HepG2 (cell line): Measurements from ENCODE around the gene TRIM3. TPM values are rescaled to one million over a fixed set of nuclear protein-coding genes. Genes with fewer than 3 reads are reported as not detected.

Experiments
- ATM ChIP-seq: fragments of 450-650 bp; IDR thresholded peaks from 2 replicates; pipeline ENCODE4 v1.7.1; 2017; ENCODE audit warnings: mild to moderate bottlenecking, borderline replicate concordance
- BCLAF1 ChIP-seq: fragments of 450-650 bp; IDR thresholded peaks from 2 replicates; pipeline ENCODE4 v1.6.1; 2017; ENCODE audit warnings: mild to moderate bottlenecking
- DPF2 ChIP-seq: sonication (generic); formaldehyde crosslinking; IDR thresholded peaks from 2 replicates; pipeline ENCODE4 v1.4.0; 2020; ENCODE audit warnings: mild to moderate bottlenecking, low read depth, missing genetic modification reagents, borderline replicate concordance
- FOXO1 ChIP-seq: sonication (generic); formaldehyde crosslinking; IDR thresholded peaks from 2 replicates; pipeline ENCODE4 v1.4.0; 2020; ENCODE audit warnings: missing genetic modification reagents
- HNRNPH1 ChIP-seq: fragments of 200-400 bp; formaldehyde crosslinking; optimal IDR thresholded peaks from 2 replicates; pipeline ENCODE3; 2017; ENCODE audit warnings: mild to moderate bottlenecking, low read depth, low read length
- KAT7 ChIP-seq: IDR thresholded peaks from 2 replicates; pipeline ENCODE4 v1.6.1; 2018; ENCODE audit warnings: borderline replicate concordance, missing compliant biosample characterization
- KDM5A ChIP-seq: fragments of 200-600 bp; sonication (generic); IDR thresholded peaks from 2 replicates; pipeline ENCODE4 v1.7.0; 2018; ENCODE audit warnings: antibody characterized with exemption, mild to moderate bottlenecking, low read length, borderline replicate concordance
- KLF16 ChIP-seq, 2 experiments: sonication (generic) in 1 of 2; formaldehyde crosslinking in 1 of 2; IDR thresholded peaks; 2 replicates each; pipeline versions ENCODE4 v1.6.1 to v1.8.0; 2016 to 2023; ENCODE audit warnings: missing genetic modification reagents in 2 of 2, missing compliant biosample characterization in 1 of 2
- PHB2 ChIP-seq: fragments of 450-650 bp; IDR thresholded peaks from 2 replicates; pipeline ENCODE4 v1.6.1; 2018; ENCODE audit not compliant: partially characterized antibody
- RARA ChIP-seq: IDR thresholded peaks from 2 replicates; pipeline ENCODE4 v1.6.1; 2016; ENCODE audit warnings: missing genetic modification reagents, missing compliant biosample characterization
- SNRNP70 ChIP-seq: fragments of 200-400 bp; formaldehyde crosslinking; IDR thresholded peaks from 2 replicates; pipeline ENCODE4 v1.6.1; 2017; ENCODE audit warnings: mild to moderate bottlenecking, low read depth, low read length, moderate library complexity
- SP140L ChIP-seq: sonication (generic); formaldehyde crosslinking; IDR thresholded peaks from 2 replicates; pipeline ENCODE4 v1.4.0; 2020; ENCODE audit warnings: missing genetic modification reagents, borderline replicate concordance
- ZNF12 ChIP-seq: sonication (generic); formaldehyde crosslinking; IDR thresholded peaks from 2 replicates; pipeline ENCODE4 v1.5.0; 2020; ENCODE audit warnings: missing genetic modification reagents
- ZNF253 ChIP-seq: sonication (generic); formaldehyde crosslinking; IDR thresholded peaks from 2 replicates; pipeline ENCODE4 v1.8.0; 2022; ENCODE audit warnings: mild to moderate bottlenecking, missing genetic modification reagents, borderline replicate concordance
- ZNF274 ChIP-seq: sonication (generic); formaldehyde crosslinking; IDR thresholded peaks from 2 replicates; pipeline ENCODE4 v1.5.1; 2020; ENCODE audit warnings: mild to moderate bottlenecking, missing genetic modification reagents
- ZNF326 ChIP-seq: sonication (generic); formaldehyde crosslinking; IDR thresholded peaks from 2 replicates; pipeline ENCODE4 v1.4.0; 2020; ENCODE audit warnings: missing genetic modification reagents, borderline replicate concordance
- ZNF547 ChIP-seq: sonication (generic); formaldehyde crosslinking; IDR thresholded peaks from 2 replicates; pipeline ENCODE4 v1.5.1; 2020; ENCODE audit warnings: mild to moderate bottlenecking, missing genetic modification reagents
- ZNF597 ChIP-seq: sonication (generic); formaldehyde crosslinking; IDR thresholded peaks from 2 replicates; pipeline ENCODE4 v1.5.0; 2020; ENCODE audit warnings: missing genetic modification reagents
- ZNF7 ChIP-seq: IDR thresholded peaks from 2 replicates; pipeline ENCODE4 v1.6.1; 2016; ENCODE audit warnings: missing biosample characterization, missing genetic modification reagents
- ZNF891 ChIP-seq: sonication (generic); formaldehyde crosslinking; IDR thresholded peaks from 2 replicates; pipeline ENCODE4 v1.5.0; 2020; ENCODE audit warnings: mild to moderate bottlenecking, missing genetic modification reagents
- polyA plus RNA-seq, 8 experiments: library from polyadenylated mRNA; depleted of rRNA in 3 of 8; stranded (reverse) in 7 of 8; unstranded in 1 of 8; fragments of >200 nt; fragmentation: Illumina TruSeq in 4 of 8; extraction: Trizol in 4 of 8; gene quantifications; 2 replicates each; pipeline versions ENCODE4 v1.2.1 to v1.2.3, GENCODE V29; 2011 to 2016; ENCODE audit warnings: low read depth in 4 of 8, missing spikeins in 1 of 8, mixed read lengths in 1 of 8; ENCODE audit not compliant: insufficient read depth in 1 of 8
- total RNA-seq, 5 experiments: library from RNA; depleted of rRNA; stranded (reverse); fragments of >200 nt; fragmentation: Illumina TruSeq; extraction: Trizol; gene quantifications; 2 replicates each; pipeline ENCODE4 v1.2.3, GENCODE V29; 2016; ENCODE audit warnings: low read depth in 1 of 5
- TF ChIP-seq, protein P1 (sequence below): sonication (generic); formaldehyde crosslinking; IDR thresholded peaks from 2 replicates; pipeline ENCODE4 v1.4.0; 2020; ENCODE audit warnings: missing genetic modification reagents, borderline replicate concordance
- TF ChIP-seq, protein P2 (sequence below): sonication (generic); formaldehyde crosslinking; IDR thresholded peaks from 2 replicates; pipeline ENCODE4 v1.4.0; 2020; ENCODE audit warnings: missing genetic modification reagents, mild to moderate bottlenecking, borderline replicate concordance
- TF ChIP-seq, protein P3 (sequence below): IDR thresholded peaks from 2 replicates; pipeline ENCODE4 v1.6.1; 2016

TRIM3 gene
- total and polyA plus RNA-seq, 2 of the 13 experiments (the other 11 are each of a cell fraction or from before 2014, with no cell fraction given), result 3.6 to 6.3 TPM

- TF ChIP-seq, protein P1, sequence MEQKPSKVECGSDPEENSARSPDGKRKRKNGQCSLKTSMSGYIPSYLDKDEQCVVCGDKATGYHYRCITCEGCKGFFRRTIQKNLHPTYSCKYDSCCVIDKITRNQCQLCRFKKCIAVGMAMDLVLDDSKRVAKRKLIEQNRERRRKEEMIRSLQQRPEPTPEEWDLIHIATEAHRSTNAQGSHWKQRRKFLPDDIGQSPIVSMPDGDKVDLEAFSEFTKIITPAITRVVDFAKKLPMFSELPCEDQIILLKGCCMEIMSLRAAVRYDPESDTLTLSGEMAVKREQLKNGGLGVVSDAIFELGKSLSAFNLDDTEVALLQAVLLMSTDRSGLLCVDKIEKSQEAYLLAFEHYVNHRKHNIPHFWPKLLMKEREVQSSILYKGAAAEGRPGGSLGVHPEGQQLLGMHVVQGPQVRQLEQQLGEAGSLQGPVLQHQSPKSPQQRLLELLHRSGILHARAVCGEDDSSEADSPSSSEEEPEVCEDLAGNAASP (CRISPR knock-in tag), result peak; percentile 59; the same call in 1 of the 2 replicates
- TF ChIP-seq ATM (no peak), ZNF7 (CRISPR knock-in tag) (no peak), ZNF547 (no peak), ZNF12 (CRISPR knock-in tag) (no peak; the same call in 1 of the 2 replicates), DPF2 (CRISPR knock-in tag) (peak; percentile 53; the same call in 1 of the 2 replicates), KDM5A (no peak), ZNF253 (CRISPR knock-in tag) (no peak), BCLAF1 (no peak), ZNF891 (CRISPR knock-in tag) (no peak), SP140L (CRISPR knock-in tag) (no peak), ZNF597 (CRISPR knock-in tag) (no peak), ZNF274 (CRISPR knock-in tag) (no peak), ZNF326 (CRISPR knock-in tag) (no peak), KLF16 (CRISPR knock-in tag; IDR thresholded peaks at IDR 0.05) (no peak; a peak in 1 of 4 replicates), RARA (peak; percentile 87), KAT7 (CRISPR knock-in tag) (no peak), HNRNPH1 (no peak), PHB2 (no peak), FOXO1 (peak; percentile 47; the same call in 1 of the 2 replicates), SNRNP70 (no peak)
- TF ChIP-seq, protein P2, sequence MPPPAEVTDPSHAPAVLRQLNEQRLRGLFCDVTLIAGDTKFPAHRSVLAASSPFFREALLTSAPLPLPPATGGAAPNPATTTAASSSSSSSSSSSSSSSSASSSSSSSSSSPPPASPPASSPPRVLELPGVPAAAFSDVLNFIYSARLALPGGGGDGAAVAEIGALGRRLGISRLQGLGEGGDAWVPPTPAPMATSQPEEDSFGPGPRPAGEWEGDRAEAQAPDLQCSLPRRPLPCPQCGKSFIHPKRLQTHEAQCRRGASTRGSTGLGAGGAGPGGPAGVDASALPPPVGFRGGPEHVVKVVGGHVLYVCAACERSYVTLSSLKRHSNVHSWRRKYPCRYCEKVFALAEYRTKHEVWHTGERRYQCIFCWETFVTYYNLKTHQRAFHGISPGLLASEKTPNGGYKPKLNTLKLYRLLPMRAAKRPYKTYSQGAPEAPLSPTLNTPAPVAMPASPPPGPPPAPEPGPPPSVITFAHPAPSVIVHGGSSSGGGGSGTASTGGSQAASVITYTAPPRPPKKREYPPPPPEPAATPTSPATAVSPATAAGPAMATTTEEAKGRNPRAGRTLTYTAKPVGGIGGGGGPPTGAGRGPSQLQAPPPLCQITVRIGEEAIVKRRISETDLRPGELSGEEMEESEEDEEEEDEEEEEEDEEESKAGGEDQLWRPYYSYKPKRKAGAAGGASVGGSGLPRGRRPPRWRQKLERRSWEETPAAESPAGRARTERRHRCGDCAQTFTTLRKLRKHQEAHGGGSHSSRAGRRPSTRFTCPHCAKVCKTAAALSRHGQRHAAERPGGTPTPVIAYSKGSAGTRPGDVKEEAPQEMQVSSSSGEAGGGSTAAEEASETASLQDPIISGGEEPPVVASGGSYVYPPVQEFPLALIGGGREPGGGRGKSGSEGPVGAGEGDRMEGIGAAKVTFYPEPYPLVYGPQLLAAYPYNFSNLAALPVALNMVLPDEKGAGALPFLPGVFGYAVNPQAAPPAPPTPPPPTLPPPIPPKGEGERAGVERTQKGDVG, result no peak
- TF ChIP-seq, protein P3, sequence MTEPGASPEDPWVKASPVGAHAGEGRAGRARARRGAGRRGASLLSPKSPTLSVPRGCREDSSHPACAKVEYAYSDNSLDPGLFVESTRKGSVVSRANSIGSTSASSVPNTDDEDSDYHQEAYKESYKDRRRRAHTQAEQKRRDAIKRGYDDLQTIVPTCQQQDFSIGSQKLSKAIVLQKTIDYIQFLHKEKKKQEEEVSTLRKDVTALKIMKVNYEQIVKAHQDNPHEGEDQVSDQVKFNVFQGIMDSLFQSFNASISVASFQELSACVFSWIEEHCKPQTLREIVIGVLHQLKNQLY (CRISPR knock-in tag), result no peak
These were observed 32.8 kb downstream of the TRIM3 start, which contains the start of gene HPX (continued) for GRCh38 chr11:6440906-6441358.
